Mucosa of rectum (tissue), 2 donors: ENCODE data around the gene SSRP1.
"Not testable (repeated sequence)": the region's sequence is repeated elsewhere in the genome, so short reads cannot be mapped to it uniquely, and the experiment has no call there.

Source experiments
- H3K27ac ChIP-seq, 2 donors: one replicate each; pipeline ENCODE4 v1.7.0; 2013; ENCODE audit warnings: inconsistent platforms in 2 of 2, low read depth in 2 of 2, low read length in 2 of 2
- H3K27me3 ChIP-seq, 2 donors: one replicate each; pipeline ENCODE4 v1.7.0; 2013; ENCODE audit warnings: low read length in 2 of 2; ENCODE audit not compliant: control insufficient read depth in 2 of 2, insufficient read depth in 2 of 2
- H3K36me3 ChIP-seq, 2 donors: one replicate each; pipeline ENCODE4 v1.7.0; 2013; ENCODE audit warnings: low read length in 2 of 2; ENCODE audit not compliant: control insufficient read depth in 2 of 2, insufficient read depth in 2 of 2
- H3K4me1 ChIP-seq, 2 donors: one replicate each; pipeline ENCODE4 v1.7.0; 2013; ENCODE audit warnings: low read length in 2 of 2, mild to moderate bottlenecking in 1 of 2; ENCODE audit not compliant: control insufficient read depth in 2 of 2, insufficient read depth in 2 of 2
- H3K4me3 ChIP-seq, 2 donors: one replicate each; pipeline ENCODE4 v1.7.0; 2013; ENCODE audit warnings: low read length in 2 of 2
- H3K9ac ChIP-seq, 2 donors: one replicate each; pipeline ENCODE4 v1.7.0; 2013; ENCODE audit warnings: low read length in 2 of 2, low read depth in 1 of 2, mild to moderate bottlenecking in 1 of 2
- H3K9me3 ChIP-seq, 2 donors: one replicate each; pipeline ENCODE4 v1.7.0; 2013; ENCODE audit warnings: low read length in 2 of 2; ENCODE audit not compliant: control insufficient read depth in 2 of 2
- donor health status: healthy.
- donor health status: Normal muscosa, but diverticular disease.

SSRP1 gene

DNA sequence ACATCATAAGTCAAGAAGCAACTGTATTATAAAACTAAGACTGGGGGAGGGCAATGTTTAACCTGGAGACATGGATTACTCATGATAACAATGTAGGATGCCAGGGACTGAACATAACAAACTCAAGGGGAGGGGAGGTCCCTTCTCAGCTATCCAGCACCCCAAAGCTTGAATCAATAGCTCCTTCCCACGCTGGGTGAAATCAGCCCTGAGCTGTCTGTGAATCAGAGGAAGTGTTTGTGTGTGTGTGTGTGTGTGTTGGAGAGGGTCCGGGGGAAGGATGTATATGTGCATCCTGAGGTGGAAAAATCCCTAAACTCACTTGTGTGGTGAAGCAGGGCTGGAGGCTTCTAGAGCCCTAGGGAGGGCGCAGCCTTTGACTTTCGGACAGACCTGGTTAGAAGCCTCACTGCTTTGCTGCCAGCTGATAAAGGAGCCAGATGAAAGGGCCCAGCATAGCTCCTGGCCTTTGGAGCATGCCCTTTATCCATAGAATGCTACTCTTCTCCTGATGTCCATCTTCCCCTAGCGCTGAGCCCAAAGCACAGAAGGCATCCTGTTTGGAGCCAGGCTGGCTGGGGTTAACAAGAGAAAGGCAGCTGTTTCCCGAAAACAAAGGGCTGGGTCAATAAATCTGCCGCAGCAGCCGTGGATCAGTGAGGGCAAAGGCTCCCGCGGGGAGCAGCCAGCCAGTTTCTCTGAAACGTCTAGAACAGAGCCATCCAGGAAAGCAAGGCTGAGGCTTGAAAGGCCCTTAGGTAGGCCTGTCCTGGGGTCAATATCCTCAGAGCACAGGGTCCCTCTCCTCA lies 46.7 kb downstream of the SSRP1 start:
- Histone ChIP-seq H3K9me3 (no peaks in the 10 kb centered on the region), H3K27me3 (no peaks in the 10 kb centered on the region), H3K9ac (peak overlapping the region in 1 of 2 donors; percentile 53), H3K4me3 (no peak overlapping the region), H3K27ac (peak overlapping the region in 1 of 2 donors; percentile 38), H3K36me3 (no peaks in the 10 kb centered on the region), H3K4me1 (peaks cover 8 to 29% of the 10 kb centered on the region in 2 donors)

- H3K9me3 ChIP-seq: no peaks in the 10 kb centered on the region
- no peak overlapping the region for H3K27ac ChIP-seq
- no peaks in the 10 kb centered on the region for H3K27me3 ChIP-seq
- H3K4me1 ChIP-seq: peaks cover 15 to 27% of the 10 kb centered on the region in 2 donors
- H3K4me3 ChIP-seq: no peak overlapping the region
- no peaks in the 10 kb centered on the region for H3K36me3 ChIP-seq
- H3K9ac ChIP-seq: no peak overlapping the region
Observed at GRCh38 chr11:57287884-57288283, 47.8 kb downstream of the SSRP1 start.

- Histone ChIP-seq H3K36me3 (no peaks in the 10 kb centered on the region), H3K27ac (no peak overlapping the region), H3K9me3 (no peaks in the 10 kb centered on the region)
Observed at GRCh38 chr11:57283231-57283990, 52.3 kb downstream of the SSRP1 start.

DNA sequence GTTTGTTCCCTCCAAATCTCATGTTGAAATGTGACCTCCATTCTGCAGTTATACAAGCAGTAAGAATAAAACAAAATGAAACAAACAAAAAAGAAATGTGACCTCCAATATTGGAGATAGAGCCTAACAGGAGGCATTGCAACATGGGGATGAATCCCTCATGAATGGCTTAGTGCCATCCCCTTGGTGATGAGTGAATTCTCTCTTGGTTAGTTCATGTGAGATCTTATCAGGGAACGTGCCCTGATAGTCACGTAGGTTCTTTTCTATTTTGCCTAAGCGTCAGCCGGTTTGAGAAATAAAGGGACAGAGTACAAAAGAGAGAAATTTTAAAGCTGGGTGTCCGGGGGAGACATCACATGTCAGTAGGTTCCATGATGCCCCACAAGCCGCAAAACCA lies 54.1 kb downstream of the SSRP1 start:
- H3K9ac ChIP-seq, H3K4me3 ChIP-seq, H3K36me3 ChIP-seq, H3K27ac ChIP-seq, H3K27me3 ChIP-seq, H3K9me3 ChIP-seq: not testable (repeated sequence)
- H3K4me1 ChIP-seq: peaks cover 10 to 18% of the 10 kb centered on the region in 2 donors

More at GRCh38 chr11:57283231-57283990, 52.3 kb downstream of the SSRP1 start:
- Histone ChIP-seq H3K4me1 (peaks cover 7 to 8% of the 10 kb centered on the region in 2 donors), H3K4me3 (no peak overlapping the region), H3K9ac (no peak overlapping the region), H3K27me3 (no peaks in the 10 kb centered on the region)

GRCh38 chr11:57279116-57279515 lies 56.6 kb downstream of the SSRP1 start:
- H3K27me3 ChIP-seq: no peaks in the 10 kb centered on the region
- no peaks in the 10 kb centered on the region for H3K36me3 ChIP-seq
- H3K4me3 ChIP-seq: no peak overlapping the region
- H3K4me1 ChIP-seq: peaks cover 10 to 18% of the 10 kb centered on the region in 2 donors
- H3K9me3 ChIP-seq: no peaks in the 10 kb centered on the region
- H3K9ac ChIP-seq: no peak overlapping the region
- no peak overlapping the region for H3K27ac ChIP-seq

DNA sequence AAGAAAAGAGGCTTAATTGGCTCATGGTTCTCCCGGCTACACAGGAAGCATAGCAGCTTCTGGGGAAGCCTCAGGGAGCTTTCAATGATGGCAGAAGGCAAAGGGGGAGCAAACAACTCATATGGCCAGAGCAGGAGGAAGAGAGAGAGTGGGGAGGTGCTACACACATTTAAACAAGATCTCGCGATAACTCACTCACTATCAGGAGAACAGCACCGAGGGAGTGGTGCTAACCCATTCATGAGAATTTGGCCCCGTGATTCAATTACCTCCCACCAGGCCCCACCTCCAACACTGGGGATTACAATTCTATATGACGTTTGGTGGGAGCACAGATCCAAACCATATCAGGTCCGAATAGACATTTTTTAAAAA lies 57.0 kb downstream of the SSRP1 start:
- no peaks in the 10 kb centered on the region for H3K9me3 ChIP-seq
- no peak overlapping the region for H3K4me3 ChIP-seq
- no peaks in the 10 kb centered on the region for H3K27me3 ChIP-seq
- no peak overlapping the region for H3K27ac ChIP-seq
- no peak overlapping the region for H3K9ac ChIP-seq
- no peaks in the 10 kb centered on the region for H3K36me3 ChIP-seq
- H3K4me1 ChIP-seq: peaks cover 10 to 16% of the 10 kb centered on the region in 2 donors

GRCh38 chr11:57277845-57278720 lies 57.6 kb downstream of the SSRP1 start:
- Histone ChIP-seq H3K27ac (peak overlapping the region; percentile 15 to 52), H3K27me3 (no peaks in the 10 kb centered on the region), H3K4me3 (peak overlapping the region; percentile 5 to 53), H3K36me3 (no peaks in the 10 kb centered on the region), H3K9ac (peak overlapping the region in 1 of 2 donors; percentile 1), H3K4me1 (peaks cover 10 to 12% of the 10 kb centered on the region in 2 donors), H3K9me3 (peaks cover 0 to 4% of the 10 kb centered on the region in 2 donors)

DNA sequence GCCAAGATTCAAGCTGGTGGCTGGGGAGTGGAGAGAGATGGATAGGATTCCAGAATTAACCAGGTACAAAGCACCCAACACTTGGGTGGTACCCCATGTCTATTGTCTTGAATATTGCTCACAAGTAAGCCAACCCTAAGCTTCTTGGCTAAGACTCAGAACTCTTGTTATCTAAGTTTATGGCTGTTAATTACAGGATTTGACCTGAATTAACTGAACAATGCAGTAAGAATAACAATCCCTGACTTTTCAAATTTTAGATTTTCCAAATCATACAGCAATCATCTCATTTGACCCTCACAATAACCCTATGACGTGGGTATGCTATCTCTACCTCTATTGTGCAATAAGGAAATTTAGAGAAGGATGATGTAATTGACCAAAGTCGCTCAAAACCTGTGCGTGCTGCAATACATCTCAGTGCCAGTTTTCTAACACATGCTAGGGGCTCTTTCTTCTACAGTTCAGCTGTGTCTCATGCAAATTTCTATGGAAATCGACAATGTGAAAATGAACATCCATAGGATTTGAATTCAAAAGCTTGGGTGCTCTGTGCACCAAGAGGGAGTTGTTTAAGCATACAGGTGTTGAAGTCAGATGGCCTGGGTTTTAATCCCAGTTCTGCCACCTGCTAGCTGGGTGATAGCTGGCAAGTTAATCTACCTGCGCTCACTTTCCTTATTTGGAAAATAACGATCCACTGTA lies 58.6 kb downstream of the SSRP1 start:
- peak overlapping the region in 1 of 2 donors; percentile 15 for H3K27ac ChIP-seq
- H3K4me1 ChIP-seq: peaks cover 10 to 11% of the 10 kb centered on the region in 2 donors
- H3K4me3 ChIP-seq: no peak overlapping the region
- no peaks in the 10 kb centered on the region for H3K36me3 ChIP-seq
- H3K9me3 ChIP-seq: peaks cover 0 to 4% of the 10 kb centered on the region in 2 donors
- H3K9ac ChIP-seq: no peak overlapping the region
- no peaks in the 10 kb centered on the region for H3K27me3 ChIP-seq

DNA sequence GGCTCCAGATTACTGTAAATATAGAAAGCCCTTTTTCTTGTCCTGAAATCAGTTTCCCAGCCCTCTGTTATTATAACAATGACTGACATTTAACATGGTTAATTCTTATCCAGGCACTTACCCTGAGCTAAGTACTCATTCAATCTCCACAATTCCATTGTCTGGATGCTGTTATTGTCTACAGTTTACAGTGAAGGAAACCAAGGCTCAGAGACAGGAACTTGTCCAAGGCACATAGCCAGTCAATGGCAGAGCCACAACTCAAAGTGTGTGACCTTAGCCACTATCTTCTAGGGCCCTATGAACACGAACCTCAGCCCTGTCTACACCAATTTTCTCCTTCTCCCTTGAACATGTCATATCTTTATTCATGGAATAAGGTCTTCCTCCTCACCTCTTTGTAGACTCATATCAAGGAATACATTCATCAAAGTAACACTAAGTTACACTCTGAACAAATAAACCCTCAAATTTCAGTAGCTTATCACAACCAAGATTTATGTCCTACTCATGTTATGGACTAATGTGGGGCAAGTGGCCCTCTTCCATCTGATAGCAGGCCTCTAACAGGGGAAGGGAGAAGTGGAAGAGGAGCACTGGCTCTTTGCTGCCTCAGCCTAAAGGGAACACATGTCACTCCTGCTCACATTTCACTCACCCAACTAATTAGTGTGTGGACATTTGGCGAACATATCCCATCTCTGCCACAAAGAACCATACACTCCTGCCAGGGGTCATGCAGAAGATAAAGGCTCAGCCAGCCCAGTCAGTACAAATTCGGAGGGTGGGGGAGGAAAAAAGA lies 59.3 kb downstream of the SSRP1 start:
- no peak overlapping the region for H3K27ac ChIP-seq
- peaks cover 10 to 11% of the 10 kb centered on the region in 2 donors for H3K4me1 ChIP-seq
- H3K9me3 ChIP-seq: peaks cover 0 to 4% of the 10 kb centered on the region in 2 donors
- H3K27me3 ChIP-seq: no peaks in the 10 kb centered on the region
- H3K9ac ChIP-seq: no peak overlapping the region
- no peaks in the 10 kb centered on the region for H3K36me3 ChIP-seq
- no peak overlapping the region for H3K4me3 ChIP-seq
